LNCAP (cell line): ENCODE measurements around the gene TRA2B.
A peak's percentile ranks its signal among the peaks of the same experiment; 100 is the strongest.

Source experiments
- CTCF ChIP-seq: fragments of 450-650 bp; IDR thresholded peaks from 2 replicates; pipeline ENCODE4 v1.5.1; 2017; ENCODE audit warnings: mild to moderate bottlenecking

Gene TRA2B

GRCh38 chr3:185978516-185978915 lies 40.7 kb upstream of the TRA2B start:
- TF ChIP-seq CTCF, result no peak

DNA sequence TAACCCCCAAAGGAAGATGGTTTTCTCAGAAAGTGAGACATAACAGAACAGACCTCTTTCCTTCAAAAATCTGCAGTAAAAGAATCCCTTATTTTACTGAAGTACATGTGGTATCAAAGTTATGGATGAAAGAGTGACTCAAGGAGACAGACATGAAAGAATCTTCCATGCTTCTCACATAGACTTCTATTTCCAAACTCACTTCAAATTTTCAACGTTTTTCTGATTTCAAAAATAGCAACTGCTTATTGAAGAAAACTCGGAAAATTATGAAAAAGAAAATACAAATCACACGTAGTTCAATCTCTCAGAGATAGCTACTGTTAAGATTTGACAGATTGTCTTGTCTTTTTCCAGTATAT lies 39.8 kb upstream of the TRA2B start:
- peak; percentile 24; the same call in 1 of the 2 replicates for TF ChIP-seq CTCF

DNA sequence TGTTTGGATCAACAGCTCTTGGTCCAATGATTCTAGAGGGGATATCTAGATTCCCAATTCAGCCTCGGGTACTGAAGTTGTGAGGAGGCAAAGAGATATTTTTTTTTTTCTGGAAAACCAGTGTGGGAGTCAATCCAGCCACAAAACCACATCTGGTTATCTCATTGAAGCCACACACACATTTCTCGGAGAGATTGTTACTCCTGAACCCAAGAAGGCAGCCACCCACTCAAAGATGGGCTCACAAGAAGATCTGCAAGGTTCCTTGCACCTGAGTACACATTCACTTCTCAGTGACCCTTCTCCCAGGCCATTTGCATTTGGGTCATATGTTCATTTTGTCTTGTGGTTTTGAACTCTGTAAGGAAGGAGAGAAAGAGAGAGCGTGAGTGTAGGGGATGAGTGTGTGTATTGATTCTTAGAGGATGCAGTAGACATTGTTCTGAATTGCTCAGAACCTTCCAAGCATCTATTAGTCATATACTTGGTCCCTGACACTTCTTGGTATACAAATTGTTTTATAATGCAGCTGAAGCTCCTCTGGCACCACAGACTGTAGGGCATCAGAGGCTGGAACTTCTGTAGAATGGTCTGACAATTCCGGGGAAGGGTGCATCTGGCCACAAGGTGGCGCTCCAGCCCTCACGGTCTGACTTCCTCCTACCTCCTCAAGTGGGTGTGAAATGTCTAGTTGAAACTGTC lies 39.3 kb upstream of the TRA2B start:
- peak; percentile 96 for TF ChIP-seq CTCF

DNA sequence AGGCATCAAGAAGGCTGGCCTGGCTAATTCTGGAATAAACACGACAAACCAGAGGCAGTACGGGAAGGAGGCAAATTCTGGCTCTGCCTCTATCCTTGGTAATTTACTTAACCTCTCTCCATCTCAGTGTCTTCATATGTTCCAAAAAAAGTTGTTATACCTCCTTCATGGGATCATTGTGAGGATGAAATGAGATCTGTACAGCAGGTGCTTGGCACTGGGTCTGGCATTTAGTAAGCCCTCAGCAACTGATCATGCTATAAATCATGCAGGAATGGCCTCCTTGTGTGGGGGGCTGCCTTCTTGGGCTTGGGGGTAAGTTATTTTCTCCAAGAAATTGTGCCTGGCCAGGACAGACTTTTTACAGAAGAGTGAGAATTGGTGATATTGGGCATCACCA lies 38.3 kb upstream of the TRA2B start:
- TF ChIP-seq CTCF, result no peak

GRCh38 chr3:185971579-185971978 lies 33.8 kb upstream of the TRA2B start:
- TF ChIP-seq CTCF, result no peak

DNA sequence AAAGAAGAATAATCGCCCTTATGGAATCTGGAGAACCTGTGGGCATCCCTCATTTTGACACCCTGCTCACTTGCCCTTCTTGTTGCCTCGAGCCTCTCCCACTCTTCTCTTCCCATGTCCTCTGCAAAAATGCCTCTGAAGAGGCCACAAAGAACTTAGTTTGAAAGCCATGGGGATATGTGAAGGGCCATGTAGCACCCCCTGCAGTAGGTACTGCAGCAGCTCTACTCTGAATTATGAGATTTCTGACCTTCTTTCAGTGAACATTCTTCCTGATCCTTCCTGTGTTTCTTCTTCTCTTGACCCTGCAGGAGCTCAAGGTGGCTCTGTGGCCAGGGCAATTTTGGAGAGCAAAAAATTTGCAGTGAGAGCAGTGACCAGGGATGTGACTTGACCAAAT lies 30.4 kb upstream of the TRA2B start:
- no peak for TF ChIP-seq CTCF

DNA sequence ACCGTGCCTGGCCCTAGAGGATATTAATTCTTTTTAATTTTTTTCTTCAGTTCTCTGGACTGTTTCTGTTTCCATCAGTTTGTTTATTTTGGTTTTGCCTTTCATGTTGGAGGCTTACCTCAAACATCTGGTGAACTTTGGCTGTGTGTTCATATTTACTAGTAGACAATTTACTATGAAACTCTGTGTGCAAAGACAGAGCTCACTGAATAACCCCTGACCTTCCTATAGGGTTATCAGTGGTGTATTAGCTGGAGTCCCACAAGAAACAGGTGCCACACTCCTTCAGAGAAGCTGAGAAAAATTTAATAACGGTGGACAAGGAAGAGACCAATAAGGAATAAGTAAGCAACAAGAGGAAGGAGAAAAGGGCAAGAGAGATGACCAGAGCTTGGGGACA lies 28.8 kb upstream of the TRA2B start:
- no peak for TF ChIP-seq CTCF

- no peak for TF ChIP-seq CTCF
Measured at GRCh38 chr3:185965496-185965895, 27.7 kb upstream of the TRA2B start.
